ENCODE measurements around the gene MOB3A. TPM values are rescaled to one million over a fixed set of nuclear protein-coding genes. Genes with fewer than 3 reads are reported as not detected.

The MOB3A gene
- total and polyA plus RNA-seq, 10 of the 15 experiments (the other 5 are each of a cell fraction or from before 2014, with no cell fraction given): 7.5 to 229 (median 79.4) TPM

- SMC1A ChIA-PET (ENCODE audit: uncharacterized antibody, unreplicated experiment): no interaction called here
- Histone ChIP-seq H3K4me2 (ENCODE audit: control insufficient read depth, insufficient read depth) (no peak overlapping the region), H3K4me1 (ENCODE audit: control insufficient read depth, insufficient read depth, low read length) (no peaks in the 10 kb centered on the region), H3K27ac (ENCODE audit: control insufficient read depth, insufficient read depth) (no peak overlapping the region), H3K9me3 (replicated peaks; ENCODE audit: control insufficient read depth, insufficient read depth, low read length) (no peaks in the 10 kb centered on the region; the same call in 2 of the 3 replicates), H2AFZ (ENCODE audit: control insufficient read depth, low read depth, low read length) (no peak overlapping the region), H3K36me3 (ENCODE audit: control insufficient read depth in 2 of 2, insufficient read depth in 2 of 2, low read length in 1 of 2) (peaks cover 35 to 45% of the 10 kb centered on the region in 2 experiments; a peak in 3 of 4 replicates), H3K27me3 (replicated peaks in 1 of 2; ENCODE audit: control insufficient read depth in 2 of 2, insufficient read depth in 2 of 2, low read length in 1 of 2) (no peaks in the 10 kb centered on the region), H4K20me1 (ENCODE audit: control insufficient read depth, insufficient read depth) (no peaks in the 10 kb centered on the region), H3K79me2 (ENCODE audit: control insufficient read depth, insufficient read depth, low read length) (peaks cover 3% of the 10 kb centered on the region), H3K9ac (ENCODE audit: control insufficient read depth, insufficient read depth, low read length) (no peak overlapping the region), H3K4me3 (no peak overlapping the region)
- in situ Hi-C loops (cut with MboI) (no loop called here), intact Hi-C loops (cut with micrococcal nuclease; ENCODE audit: unreplicated experiment) (no loop called here)
- no peak for FAIRE-seq
- CTCF ChIA-PET: interaction anchor here (0.7 kb wide), 1 partner anchor 129 kb away, joined by 3 read pairs; no protein-coding TSS in a partner anchor
- BruUV-seq (replicated peaks): no TSS peak
- RAD21 ChIA-PET (ENCODE audit: unreplicated experiment): no interaction called here
- 92% methylated on average over 20 of the region's 20 CpGs for WGBS (ENCODE audit: insufficient coverage, insufficient replicate concordance, low lambda C conversion rate, missing lambda C conversion rate)
- TF ChIP-seq CBX5 (IDR thresholded peaks at IDR 0.05; ENCODE audit: low read depth): no peak
- no peak for TF ChIP-seq MTA3 (IDR thresholded peaks at IDR 0.05; ENCODE audit: borderline replicate concordance, low read length)
- no peak for TF ChIP-seq ETV6 (conservative IDR thresholded peaks at IDR 0.05 in 1 of 2, IDR thresholded peaks at IDR 0.05 in 1 of 2; ENCODE audit: borderline replicate concordance in 1 of 2, low read depth in 1 of 2)
- TF ChIP-seq SPI1 (IDR thresholded peaks at IDR 0.05; ENCODE audit: borderline replicate concordance, insufficient read depth, low read depth, low read length): no peak
- TF ChIP-seq POLR2A (IDR thresholded peaks at IDR 0.05; ENCODE audit: low read depth, low read length): 0 out of 2 replicates have a peak, but pooled peaks have one; percentile 9
- TF ChIP-seq ELK1 (IDR thresholded peaks at IDR 0.05; ENCODE audit: low read depth, low read length): no peak
- TF ChIP-seq ZNF274 (IDR thresholded peaks at IDR 0.05; ENCODE audit: insufficient read depth, insufficient read length): no peak
- no peak for TF ChIP-seq E4F1 (IDR thresholded peaks at IDR 0.05; ENCODE audit: borderline replicate concordance, partially characterized antibody)
- DNase-seq (ENCODE audit: low read depth, low spot score): no peak
- POLR2A ChIA-PET: no interaction called here
- ATAC-seq: no peak
Observed at GRCh38 chr19:2103045-2103707, 7.0 kb upstream of the MOB3A start.

Measured in GM12878 (cell line).